Neuronal stem cell (in vitro differentiated cells): Measurements from ENCODE around the gene NEDD9.

ENCODE experiments used
- DNase-seq: peaks from one replicate; pipeline ENCODE4 v3.0.0-alpha.2; 2013; ENCODE audit warnings: low spot score
- H2AFZ ChIP-seq: one replicate; pipeline ENCODE4 v1.6.1; 2013; ENCODE audit warnings: mild to moderate bottlenecking, low read length, inconsistent platforms
- H2AK5ac ChIP-seq: 2 replicates; pipeline ENCODE4 v1.6.1; 2013; ENCODE audit warnings: low read depth, mild to moderate bottlenecking, inconsistent platforms, low read length, moderate library complexity, mixed read lengths
- H2BK120ac ChIP-seq: 2 replicates; pipeline ENCODE4 v1.6.1; 2013; ENCODE audit warnings: low read depth, mild to moderate bottlenecking, inconsistent platforms, low read length, moderate library complexity, mixed read lengths
- H2BK12ac ChIP-seq: one replicate; pipeline ENCODE4 v1.6.1; 2013; ENCODE audit warnings: low read length, inconsistent platforms
- H2BK15ac ChIP-seq: 2 replicates; pipeline ENCODE4 v1.6.1; 2013; ENCODE audit warnings: mild to moderate bottlenecking, low read length, inconsistent platforms, mixed read lengths
- H2BK5ac ChIP-seq: one replicate; pipeline ENCODE4 v1.6.1; 2013; ENCODE audit warnings: inconsistent platforms, mild to moderate bottlenecking, low read length, moderate library complexity
- H3K14ac ChIP-seq: one replicate; pipeline ENCODE4 v1.6.1; 2013; ENCODE audit warnings: low read length, inconsistent platforms
- H3K18ac ChIP-seq: 2 replicates; pipeline ENCODE4 v1.6.1; 2013; ENCODE audit warnings: low read length, inconsistent platforms
- H3K23ac ChIP-seq: 2 replicates; pipeline ENCODE4 v1.6.1; 2013; ENCODE audit warnings: low read depth, mild to moderate bottlenecking, mixed read lengths, low read length, inconsistent platforms; ENCODE audit not compliant: poor library complexity
- H3K27ac ChIP-seq: replicated peaks from 3 replicates; pipeline ENCODE4 v1.5.1; 2013; ENCODE audit warnings: low read length, inconsistent platforms
- H3K27me3 ChIP-seq, 3 experiments: 2 replicates each; pipeline ENCODE4 v1.6.1; 2013; ENCODE audit warnings: low read length in 3 of 3, mild to moderate bottlenecking in 2 of 3, inconsistent platforms in 1 of 3, low read depth in 1 of 3, mixed read lengths in 1 of 3, moderate library complexity in 1 of 3; ENCODE audit not compliant: control insufficient read depth in 3 of 3, insufficient read depth in 3 of 3
- H3K36me3 ChIP-seq, 2 donors: replicated peaks in 1 of 2; 2 replicates each; pipeline ENCODE4 v1.6.1; 2013; ENCODE audit warnings: low read length in 2 of 2; ENCODE audit not compliant: control insufficient read depth in 2 of 2, insufficient read depth in 2 of 2
- H3K4ac ChIP-seq: 2 replicates; pipeline ENCODE4 v1.6.1; 2013; ENCODE audit warnings: inconsistent platforms, mild to moderate bottlenecking, low read length, moderate library complexity
- H3K4me1 ChIP-seq, 2 donors: 1 replicate in 1 of 2; 2 replicates in 1 of 2; pipeline ENCODE4 v1.6.1; 2013; ENCODE audit warnings: low read length in 2 of 2, low read depth in 1 of 2; ENCODE audit not compliant: control insufficient read depth in 2 of 2, insufficient read depth in 1 of 2
- H3K4me2 ChIP-seq: one replicate; pipeline ENCODE4 v1.6.1; 2013; ENCODE audit warnings: mild to moderate bottlenecking, low read length, inconsistent platforms; ENCODE audit not compliant: insufficient read depth, poor library complexity, severe bottlenecking
- H3K4me3 ChIP-seq, 2 donors: 2 replicates each; pipeline ENCODE4 v1.5.1; 2013; ENCODE audit warnings: low read length in 2 of 2, mild to moderate bottlenecking in 2 of 2, inconsistent platforms in 1 of 2, moderate library complexity in 1 of 2
- H3K79me1 ChIP-seq: one replicate; pipeline ENCODE4 v1.6.1; 2013; ENCODE audit warnings: low read depth, mild to moderate bottlenecking, inconsistent platforms, low read length, moderate library complexity
- H3K9ac ChIP-seq: one replicate; pipeline ENCODE4 v1.6.1; 2013; ENCODE audit warnings: mild to moderate bottlenecking, low read depth, low read length, inconsistent platforms; ENCODE audit not compliant: poor library complexity
- H3K9me3 ChIP-seq, 2 donors: replicated peaks in 1 of 2; 2 replicates each; pipeline versions ENCODE3 to v1.6.1; 2013; ENCODE audit warnings: low read length in 2 of 2, mild to moderate bottlenecking in 2 of 2, inconsistent platforms in 1 of 2, low read depth in 1 of 2, mixed read lengths in 1 of 2, moderate library complexity in 1 of 2; ENCODE audit not compliant: control insufficient read depth in 2 of 2, insufficient read depth in 1 of 2
- H4K8ac ChIP-seq: one replicate; pipeline ENCODE4 v1.6.1; 2013; ENCODE audit warnings: low read depth, mild to moderate bottlenecking, inconsistent platforms, low read length, moderate library complexity
- H4K91ac ChIP-seq: one replicate; pipeline ENCODE4 v1.6.1; 2013; ENCODE audit warnings: low read length, low read depth, mild to moderate bottlenecking, inconsistent platforms; ENCODE audit not compliant: poor library complexity
- WGBS, 2 donors: extraction: QIAGEN DNeasy Blood & Tissue Kit; methylation state at CpG; one replicate each; pipeline ENCODE4 v1.1.7; 2013; ENCODE audit warnings: missing lambda C conversion rate in 2 of 2, mixed read lengths in 1 of 2; ENCODE audit not compliant: insufficient read length in 2 of 2, insufficient replicate concordance in 1 of 2; ENCODE audit errors: extremely low coverage in 2 of 2; 5-methylcytosine and 5-hydroxymethylcytosine counted together

NEDD9 gene

GRCh38 chr6:11251553-11252360 is 19.3 kb upstream of the NEDD9 start:
- Histone ChIP-seq H2AK5ac (no peak overlapping the region), H3K79me1 (no peaks in the 10 kb centered on the region), H3K9me3 (peaks cover 2 to 5% of the 10 kb centered on the region in 2 donors), H3K36me3 (no peaks in the 10 kb centered on the region), H2BK120ac (no peak overlapping the region), H4K8ac (no peak overlapping the region), H3K27ac (no peak overlapping the region), H4K91ac (no peak overlapping the region), H3K27me3 (no peaks in the 10 kb centered on the region), H2BK5ac (no peak overlapping the region), H3K14ac (no peak overlapping the region), H2BK12ac (no peak overlapping the region), H3K9ac (no peak overlapping the region), H3K4me1 (peaks cover 3 to 9% of the 10 kb centered on the region in 2 donors), H3K4me2 (no peak overlapping the region), H3K4ac (no peak overlapping the region), H2AFZ (no peak overlapping the region), H3K4me3 (no peak overlapping the region), H3K18ac (no peak overlapping the region), H3K23ac (no peak overlapping the region), H2BK15ac (no peak overlapping the region)
- DNase-seq: no peak
- no CpG with 5 or more reads among the region's 7 CpGs for WGBS, 2 donors

GRCh38 chr6:11250108-11250507 is 17.6 kb upstream of the NEDD9 start:
- H2BK120ac ChIP-seq: no peak overlapping the region
- no peak overlapping the region for H2BK15ac ChIP-seq
- no peak overlapping the region for H3K18ac ChIP-seq
- no peak overlapping the region for H3K4me3 ChIP-seq
- H3K14ac ChIP-seq: no peak overlapping the region
- H3K4me1 ChIP-seq: peaks cover 3 to 13% of the 10 kb centered on the region in 2 donors
- H3K9me3 ChIP-seq: peaks cover 2 to 5% of the 10 kb centered on the region in 2 donors
- no peak for DNase-seq
- no peak overlapping the region for H3K23ac ChIP-seq
- no peak overlapping the region for H4K8ac ChIP-seq
- H4K91ac ChIP-seq: no peak overlapping the region
- H3K9ac ChIP-seq: no peak overlapping the region
- no peak overlapping the region for H3K4me2 ChIP-seq
- H3K79me1 ChIP-seq: no peaks in the 10 kb centered on the region
- no peak overlapping the region for H2AK5ac ChIP-seq
- no peak overlapping the region for H2AFZ ChIP-seq
- H3K36me3 ChIP-seq: no peaks in the 10 kb centered on the region
- H2BK12ac ChIP-seq: no peak overlapping the region
- no CpG with 5 or more reads among the region's 1 CpG for WGBS, 2 donors
- no peak overlapping the region for H2BK5ac ChIP-seq
- H3K27ac ChIP-seq: no peak overlapping the region
- H3K4ac ChIP-seq: no peak overlapping the region
- no peaks in the 10 kb centered on the region for H3K27me3 ChIP-seq

- no peaks in the 10 kb centered on the region for H3K36me3 ChIP-seq
- H3K27me3 ChIP-seq: no peaks in the 10 kb centered on the region
- no peak overlapping the region for H3K4me3 ChIP-seq
- peaks cover 3 to 11% of the 10 kb centered on the region in 2 donors for H3K4me1 ChIP-seq
- H2AFZ ChIP-seq: no peak overlapping the region
- no CpG with 5 or more reads among the region's 3 CpGs for WGBS, 2 donors
- no peak overlapping the region for H3K9ac ChIP-seq
- H2BK15ac ChIP-seq: no peak overlapping the region
- H3K79me1 ChIP-seq: no peaks in the 10 kb centered on the region
- H2BK12ac ChIP-seq: no peak overlapping the region
- no peak overlapping the region for H4K8ac ChIP-seq
- H3K9me3 ChIP-seq: peaks cover 2 to 5% of the 10 kb centered on the region in 2 donors
- no peak overlapping the region for H2AK5ac ChIP-seq
- H3K14ac ChIP-seq: no peak overlapping the region
- H3K18ac ChIP-seq: no peak overlapping the region
- no peak overlapping the region for H3K23ac ChIP-seq
- H2BK5ac ChIP-seq: no peak overlapping the region
- H3K4ac ChIP-seq: no peak overlapping the region
- no peak overlapping the region for H3K27ac ChIP-seq
- H3K4me2 ChIP-seq: no peak overlapping the region
- no peak overlapping the region for H4K91ac ChIP-seq
- no peak for DNase-seq
- H2BK120ac ChIP-seq: no peak overlapping the region
Measured at GRCh38 chr6:11248974-11249761, 16.7 kb upstream of the NEDD9 start.

GRCh38 chr6:11246722-11247121 is 14.3 kb upstream of the NEDD9 start:
- Histone ChIP-seq H3K4me2 (no peak overlapping the region), H2BK15ac (no peak overlapping the region), H3K9ac (no peak overlapping the region), H4K91ac (no peak overlapping the region), H3K36me3 (no peaks in the 10 kb centered on the region), H4K8ac (no peak overlapping the region), H3K4me3 (no peak overlapping the region), H2BK5ac (no peak overlapping the region), H3K9me3 (peaks cover 2 to 5% of the 10 kb centered on the region in 2 donors), H3K18ac (peak overlapping the region; percentile 15), H3K23ac (no peak overlapping the region), H3K4me1 (peaks cover 1 to 13% of the 10 kb centered on the region in 2 donors), H2AFZ (peak overlapping the region; percentile 80), H3K27ac (no peak overlapping the region), H2BK120ac (no peak overlapping the region), H2BK12ac (no peak overlapping the region), H3K4ac (no peak overlapping the region), H2AK5ac (no peak overlapping the region), H3K14ac (no peak overlapping the region), H3K27me3 (no peaks in the 10 kb centered on the region), H3K79me1 (no peaks in the 10 kb centered on the region)
- WGBS, 2 donors: no CpG with 5 or more reads among the region's 6 CpGs
- DNase-seq: no peak
